Raji (cell line): ENCODE results near the gene OPRM1.

Source experiments
- POLR2A ChIP-seq: IDR thresholded peaks from 2 replicates; pipeline ENCODE4 v1.6.1; 2011; ENCODE audit warnings: low read depth, low read length, control low read depth; ENCODE audit not compliant: insufficient read depth

OPRM1 gene

GRCh38 chr6:154285826-154286225 is 246.8 kb downstream of the OPRM1 start:
- no peak for TF ChIP-seq POLR2A

DNA sequence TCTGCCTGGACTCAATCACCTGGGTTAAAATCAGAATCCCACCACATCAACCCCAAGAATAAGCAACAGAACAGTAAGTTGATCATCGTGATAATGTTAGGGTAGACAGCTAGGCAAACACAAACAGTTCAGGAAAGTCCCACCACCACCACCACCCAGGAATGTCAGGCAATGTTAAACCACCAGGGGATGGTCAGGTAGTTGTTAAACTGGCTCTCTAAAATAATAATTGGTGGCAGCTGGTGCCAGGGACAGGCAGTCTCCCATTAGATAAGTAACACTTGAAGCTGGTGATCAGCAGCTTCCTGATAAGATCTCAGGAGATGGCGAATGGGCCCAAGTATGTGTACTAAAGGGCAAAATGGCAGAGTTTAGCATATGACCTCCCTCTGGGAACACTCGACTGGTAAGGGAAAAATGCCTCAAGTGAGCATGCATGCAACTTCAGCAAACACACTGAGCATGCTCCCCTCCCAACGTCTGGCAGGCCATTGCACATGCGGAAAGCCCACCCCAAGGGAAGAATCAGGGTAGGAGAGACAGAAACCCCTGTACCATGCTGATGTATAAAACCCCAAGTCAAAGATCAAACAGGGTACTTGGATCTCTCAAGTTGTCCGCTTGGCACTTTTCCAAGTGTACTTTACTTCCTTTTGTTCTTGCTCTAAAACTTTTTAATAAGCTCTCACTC is 250.9 kb downstream of the OPRM1 start:
- TF ChIP-seq POLR2A: no peak

GRCh38 chr6:154292066-154292465 is 253.0 kb downstream of the OPRM1 start:
- no peak for TF ChIP-seq POLR2A

- no peak for TF ChIP-seq POLR2A
These were observed 253.9 kb downstream of the OPRM1 start for GRCh38 chr6:154292855-154293519.

DNA sequence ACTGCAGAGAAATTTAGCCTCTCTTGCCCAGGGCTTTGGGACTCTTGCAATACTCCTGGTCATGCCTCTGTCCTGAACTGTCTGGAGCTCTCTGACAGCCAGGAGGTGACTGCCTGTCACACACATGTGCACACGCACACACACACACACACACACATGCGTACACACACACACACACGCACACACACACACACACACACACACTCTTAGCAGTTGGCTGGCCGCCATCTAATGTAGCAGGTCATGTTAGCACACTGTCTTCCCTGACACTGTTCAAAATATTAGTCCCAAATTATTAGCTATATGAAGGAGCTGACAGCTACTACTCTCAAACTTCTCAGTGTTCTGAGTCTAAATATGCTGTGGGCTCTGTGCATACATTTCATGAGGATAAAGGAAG is 256.7 kb downstream of the OPRM1 start:
- TF ChIP-seq POLR2A: no peak
